Measurements from ENCODE around the gene OR1S1.
"Not testable (repeated sequence)": the region's sequence is repeated elsewhere in the genome, so short reads cannot be mapped to it uniquely, and the experiment has no call there.

The OR1S1 gene

DNA sequence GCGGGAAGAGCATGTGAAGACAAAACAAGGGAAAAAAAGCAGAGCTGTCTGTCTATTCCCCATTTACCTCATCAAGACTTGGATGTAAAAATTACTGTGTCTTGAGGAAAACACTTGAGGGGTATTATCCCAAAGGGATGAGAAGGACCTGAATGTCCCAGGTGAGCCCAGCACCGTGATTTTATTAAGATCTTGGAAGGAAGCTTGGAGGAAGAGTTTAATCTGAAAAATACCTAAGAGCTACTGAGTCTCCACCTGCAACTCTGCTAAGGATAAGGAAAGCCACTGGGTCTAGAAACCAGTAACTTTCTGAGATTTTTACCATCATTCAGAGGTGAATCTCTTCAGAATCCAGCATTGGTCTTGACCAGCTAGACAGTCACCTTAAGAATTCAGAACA, at the start of gene OR1S1:
OR1S1 (plus strand) TSS at position 301 of the 400 bp plus-strand sequence.
- not testable (repeated sequence) for DNase-seq

DNA sequence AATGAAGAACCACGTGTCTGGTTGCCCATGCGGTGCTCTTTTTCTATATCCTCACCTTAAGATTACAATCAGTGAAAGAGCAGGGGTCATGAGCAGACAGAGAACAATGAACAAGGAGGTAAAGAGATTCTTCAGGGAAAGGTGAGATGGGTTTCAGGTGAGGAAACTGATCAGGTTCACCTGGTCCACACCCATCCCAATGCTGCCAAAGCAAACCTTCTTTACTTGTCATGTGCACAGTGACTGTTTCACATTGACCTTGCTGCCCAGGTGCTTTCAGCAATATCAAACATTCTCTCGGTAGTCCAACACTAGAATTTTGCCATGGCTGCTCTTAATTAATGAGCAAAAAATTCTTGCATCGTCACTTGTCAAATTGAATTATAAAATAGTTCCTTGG, 48.1 kb upstream of the OR1S1 start:
- no peak for DNase-seq

- no peak for DNase-seq
Measured at GRCh38 chr11:58164990-58165389, 47.5 kb upstream of the OR1S1 start.

DNA sequence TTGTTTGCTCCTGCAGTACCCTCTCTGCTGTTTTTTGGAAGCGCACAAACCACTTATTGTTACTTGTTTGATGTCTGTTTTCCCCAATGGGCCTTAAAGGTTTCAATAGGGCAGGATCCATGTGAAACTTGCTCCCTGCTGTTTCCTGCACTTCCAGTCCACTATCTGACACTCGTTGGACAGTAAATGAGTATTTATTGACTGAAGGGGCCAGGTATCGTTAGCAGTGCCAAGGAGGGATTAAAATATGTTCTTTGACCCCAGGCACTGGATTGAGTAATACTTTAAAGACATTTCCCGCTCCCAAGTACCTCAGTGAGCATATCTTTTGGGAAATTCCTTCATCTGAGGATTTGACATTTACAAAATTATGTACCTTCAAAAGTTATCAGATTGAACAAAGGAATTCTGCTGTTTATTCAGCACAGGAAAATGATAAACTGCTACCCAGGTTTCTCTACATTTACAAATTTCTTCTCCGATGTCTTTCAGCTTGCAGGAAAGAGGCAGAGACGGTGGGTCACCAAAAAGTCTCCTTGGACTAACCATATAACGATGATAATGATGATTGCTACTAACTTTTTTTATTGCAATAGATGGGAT, 46.9 kb upstream of the OR1S1 start:
- no peak for DNase-seq

DNA sequence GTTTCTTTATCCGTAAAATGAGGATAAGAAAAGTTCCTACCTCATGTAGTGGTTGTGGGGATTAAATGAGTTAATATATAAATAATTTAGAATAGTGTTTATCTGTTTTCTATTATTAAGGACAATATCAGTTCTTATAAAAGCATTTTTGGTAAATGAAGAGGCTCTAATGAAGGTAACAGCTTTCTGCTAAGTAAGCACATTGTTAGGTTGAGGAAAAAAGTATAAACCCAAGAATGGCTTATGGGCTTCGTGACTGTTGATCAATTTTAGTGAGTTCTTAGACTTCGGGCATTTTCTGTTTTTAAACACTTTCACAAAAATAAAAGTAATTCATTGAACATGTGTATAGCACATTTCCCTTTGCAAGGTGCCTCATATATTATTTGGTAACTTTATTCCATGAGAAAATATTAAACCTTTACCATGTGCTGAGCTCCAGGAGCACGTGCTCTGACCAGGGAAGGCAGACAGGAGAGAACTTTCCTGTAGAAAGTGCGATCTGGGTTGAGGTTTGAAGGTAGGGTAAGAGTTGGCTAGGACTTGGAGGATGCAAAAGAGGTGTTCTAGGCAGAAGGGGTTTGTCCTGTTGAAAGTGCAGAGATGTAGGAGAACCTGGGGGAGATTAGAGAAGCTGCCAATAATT, 35.0 kb upstream of the OR1S1 start:
- DNase-seq, result no peak

DNA sequence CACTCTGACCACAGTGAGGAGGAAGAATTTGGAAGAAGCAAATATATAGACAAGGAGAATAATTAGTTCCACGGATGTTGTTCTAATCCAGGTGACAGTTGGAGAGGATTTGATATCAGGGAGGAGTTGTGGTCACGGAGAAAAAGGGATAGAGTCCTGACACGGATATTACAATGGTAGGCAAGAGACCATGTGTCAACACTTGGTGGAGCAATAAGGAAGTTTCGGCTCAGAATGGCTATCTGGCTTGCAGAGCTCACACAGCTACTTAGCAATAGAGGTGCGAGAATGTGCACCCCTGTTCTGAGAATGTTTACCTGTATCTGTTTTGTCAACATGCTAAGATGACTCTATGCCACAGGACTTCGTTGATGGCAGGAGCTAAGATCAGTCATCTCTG, 34.1 kb upstream of the OR1S1 start:
- DNase-seq, result no peak

GRCh38 chr11:58179648-58180047, 32.9 kb upstream of the OR1S1 start:
- DNase-seq, result no peak

- DNase-seq, result no peak
Measured at GRCh38 chr11:58186938-58187337, 25.6 kb upstream of the OR1S1 start.

- DNase-seq, result no peak
Measured at GRCh38 chr11:58188770-58189169, 23.8 kb upstream of the OR1S1 start, which contains the start of gene OR9Q2. Gene OR9Q2, plus strand, starts transcription at chr11:58189070. Its CDS starts 1,421 bp downstream, at chr11:58190491.

- no peak for DNase-seq
Measured at GRCh38 chr11:58192229-58192628, 20.3 kb upstream of the OR1S1 start.

DNA sequence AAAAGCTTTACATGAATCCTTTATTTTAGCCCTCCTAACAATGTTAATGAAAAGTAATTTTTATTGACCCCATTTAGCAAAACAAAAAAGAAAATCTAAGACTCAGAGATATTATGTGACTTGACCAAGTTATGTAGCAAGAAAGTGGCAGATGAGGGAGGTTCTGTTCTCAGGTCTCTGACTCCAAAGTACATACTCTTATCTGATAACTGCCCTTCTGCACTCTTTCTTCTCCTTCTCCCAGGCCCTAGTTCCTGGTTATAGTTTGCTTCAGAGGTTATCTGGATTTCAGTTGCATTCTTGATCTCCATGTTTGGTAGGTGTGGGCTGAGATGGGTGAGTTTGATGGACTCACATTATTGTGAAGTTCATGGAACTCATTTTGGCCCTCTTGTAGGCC, 19.1 kb upstream of the OR1S1 start:
- DNase-seq, result no peak

DNA sequence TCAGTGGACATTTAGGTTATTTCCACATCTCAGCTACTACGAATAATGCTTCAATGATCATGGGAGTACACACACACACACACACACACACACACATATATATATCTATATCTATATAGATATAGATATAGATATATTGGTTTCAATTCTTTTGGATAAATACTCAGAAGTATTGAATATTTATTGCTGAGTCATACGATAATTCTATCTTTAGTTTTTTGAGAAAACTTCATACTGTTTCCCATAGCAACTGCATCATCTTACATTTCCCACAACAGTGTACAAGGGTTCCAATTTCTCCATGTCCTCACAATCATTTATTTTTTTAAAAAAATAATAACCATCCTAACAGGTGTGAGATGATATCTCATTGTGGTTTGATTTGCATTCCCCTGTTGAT, 16.6 kb upstream of the OR1S1 start:
- DNase-seq, result no peak

- no peak for DNase-seq
Measured at GRCh38 chr11:58199271-58199670, 13.2 kb upstream of the OR1S1 start.

- no peak for DNase-seq
Measured at GRCh38 chr11:58204042-58204441, 8.5 kb upstream of the OR1S1 start, which contains the start of gene OR1S2. Gene OR1S2, minus strand, starts transcription at chr11:58204142. Its CDS starts 0 bp downstream, at chr11:58204142.

DNA sequence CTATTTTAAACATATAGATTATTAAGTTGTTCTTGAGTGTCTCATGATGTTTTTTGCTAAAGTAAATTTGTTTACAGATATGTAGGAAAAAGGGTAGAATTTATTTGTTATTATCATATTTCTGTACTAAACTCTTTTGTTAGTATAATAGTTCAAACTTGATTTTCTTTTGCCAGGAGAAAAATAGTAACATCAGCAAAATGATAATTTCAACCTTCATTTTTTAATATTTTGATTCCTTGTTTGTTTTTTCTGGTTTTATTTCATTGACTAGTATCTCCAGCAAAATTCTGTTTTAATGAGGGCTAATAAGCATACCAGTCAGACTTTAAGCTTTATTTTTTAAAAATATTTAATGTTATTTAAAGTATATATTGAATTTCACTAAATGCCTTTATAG, 4.0 kb downstream of the OR1S1 start:
- DNase-seq, result no peak

DNA sequence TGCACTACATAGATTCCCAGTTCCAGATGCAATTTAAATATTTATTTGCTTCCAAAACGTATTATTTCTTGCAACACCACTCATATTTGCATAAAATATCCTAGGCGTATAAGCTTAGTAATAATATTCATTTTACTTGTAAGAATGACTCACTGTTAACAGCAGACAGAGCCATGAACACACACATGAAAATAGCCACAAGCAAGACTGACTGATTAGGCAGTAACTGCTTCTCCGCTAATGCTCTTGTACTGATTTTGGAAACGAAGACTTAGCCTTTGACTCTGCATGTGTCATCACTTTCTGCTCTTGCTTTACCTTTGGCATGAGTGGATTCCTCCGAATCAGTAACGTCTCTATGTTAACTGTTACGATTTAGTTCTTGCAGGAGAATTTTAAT, 10.2 kb downstream of the OR1S1 start:
- DNase-seq, result no peak

- DNase-seq, result no peak
Measured at GRCh38 chr11:58227956-58228615, 15.6 kb downstream of the OR1S1 start.

DNA sequence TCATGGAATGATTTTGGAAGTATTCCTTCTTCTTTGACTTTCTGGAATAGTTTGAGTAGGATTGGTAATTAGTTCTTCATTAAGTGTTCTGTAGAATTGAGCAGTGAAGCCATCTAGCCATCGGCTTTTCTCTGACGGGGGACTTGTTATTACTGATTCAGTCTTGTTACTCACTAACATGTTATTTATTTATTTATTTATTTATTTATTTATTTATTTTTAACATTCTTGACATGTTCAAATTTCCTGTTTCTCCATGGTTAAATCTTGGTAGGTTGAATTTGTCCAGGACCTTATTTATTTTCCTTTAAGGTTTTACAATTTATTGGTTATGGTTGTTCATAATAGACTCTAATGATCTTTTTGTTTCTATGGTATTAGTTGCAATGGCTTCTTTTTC, 31.4 kb downstream of the OR1S1 start:
- DNase-seq, result no peak

DNA sequence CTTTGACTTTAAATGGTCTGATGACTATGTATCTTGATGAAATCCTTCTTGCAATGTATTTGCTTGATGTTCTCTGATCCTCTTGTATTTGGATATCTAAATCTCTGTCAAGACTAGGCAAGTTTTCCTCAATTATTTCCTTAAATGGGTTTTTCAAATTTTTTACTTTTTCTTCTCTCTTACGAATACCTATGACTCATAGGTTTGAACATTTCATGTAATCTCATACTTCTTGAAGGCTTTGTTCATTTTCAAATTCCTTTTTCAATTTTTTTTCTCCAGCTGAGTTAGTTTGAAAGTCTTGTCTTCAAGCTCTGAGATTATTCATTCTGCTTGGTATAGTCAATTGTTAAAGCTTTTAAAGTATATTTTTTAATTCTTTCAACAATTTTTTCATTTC, 42.4 kb downstream of the OR1S1 start:
- no peak for DNase-seq

DNA sequence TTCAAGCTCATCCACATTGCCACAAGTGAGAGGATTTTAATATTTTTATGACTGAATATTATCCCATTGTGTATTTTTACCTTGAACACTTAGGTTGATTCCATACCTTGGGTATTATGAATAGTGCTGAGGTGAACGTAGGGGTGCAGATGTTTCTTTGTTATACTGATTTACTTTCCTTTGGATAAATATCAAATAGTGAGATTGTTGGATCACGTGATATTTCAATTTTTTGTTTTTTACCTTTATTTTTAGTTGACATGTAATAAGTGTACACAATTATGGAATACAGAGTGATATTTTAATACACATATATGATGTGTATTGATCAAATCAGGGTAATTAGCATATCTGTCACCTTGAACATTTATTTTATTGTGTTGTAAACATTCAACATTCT, 47.5 kb downstream of the OR1S1 start:
- no peak for DNase-seq
